ENCODE results near the gene DUSP22.
"Not testable (repeated sequence)": the region's sequence is repeated elsewhere in the genome, so short reads cannot be mapped to it uniquely, and the experiment has no call there.

The DUSP22 gene

DNA sequence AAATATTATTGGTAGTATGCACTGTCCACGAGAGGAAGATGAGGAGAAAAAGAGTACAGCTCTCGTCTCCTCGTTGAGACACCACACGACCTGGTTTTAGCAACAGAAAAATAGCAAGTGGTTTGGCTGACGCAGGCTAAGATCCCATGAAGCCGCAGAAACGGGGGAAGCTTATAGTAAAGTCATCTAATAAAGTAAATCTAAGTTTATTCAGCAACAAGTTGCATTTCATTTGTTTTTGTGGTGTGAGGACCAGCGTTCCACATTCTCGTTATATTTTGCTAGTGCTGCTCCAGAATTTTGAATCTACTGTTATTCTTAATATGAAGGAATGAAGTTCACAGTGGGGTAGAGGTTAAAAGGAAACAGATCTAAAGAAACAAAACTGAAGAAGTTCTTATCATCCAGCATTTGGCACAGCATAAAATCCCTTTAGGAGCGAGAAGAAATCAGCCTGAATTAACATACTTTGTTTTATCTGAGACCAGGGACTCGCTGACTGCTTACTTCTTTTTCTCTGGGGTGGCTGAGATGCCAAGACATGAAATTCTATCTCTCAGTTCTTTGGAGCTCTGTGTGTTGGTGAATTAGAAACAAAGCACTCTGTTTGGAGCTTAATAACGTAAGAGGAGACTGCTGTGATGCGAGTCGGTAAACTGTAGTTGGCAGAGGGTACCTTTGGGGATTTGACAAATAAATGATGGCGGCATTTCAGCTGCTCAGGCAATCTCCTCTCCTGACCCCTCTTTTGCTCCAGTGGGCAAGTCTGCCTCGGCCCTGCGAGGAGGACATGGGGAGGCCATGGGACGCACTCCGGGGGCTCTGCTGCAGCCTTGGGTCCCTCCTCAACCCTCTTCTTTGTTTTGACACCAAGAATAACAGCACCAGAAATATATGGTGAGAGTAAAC, 74.4 kb downstream of the DUSP22 start:
- no peak for DNase-seq

DNA sequence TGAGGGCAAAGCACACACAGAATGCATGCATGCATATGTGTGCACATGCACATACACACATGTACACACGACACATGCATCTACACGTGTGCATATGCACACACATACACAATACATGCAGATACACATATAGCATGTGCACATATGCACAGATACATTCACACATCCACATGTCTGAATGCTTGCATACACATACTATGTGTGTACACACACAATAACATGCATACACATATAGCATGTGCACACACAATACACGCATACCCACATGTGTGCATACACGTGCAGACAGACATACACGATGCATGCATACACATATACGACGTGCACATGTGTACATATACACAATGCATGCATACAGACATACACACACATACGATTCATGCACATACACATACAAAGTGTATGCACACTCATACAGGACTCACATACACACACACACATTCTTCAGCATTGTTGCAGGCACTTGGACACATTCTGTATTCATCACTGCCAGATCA, 75.1 kb downstream of the DUSP22 start:
- DNase-seq, result no peak

DNA sequence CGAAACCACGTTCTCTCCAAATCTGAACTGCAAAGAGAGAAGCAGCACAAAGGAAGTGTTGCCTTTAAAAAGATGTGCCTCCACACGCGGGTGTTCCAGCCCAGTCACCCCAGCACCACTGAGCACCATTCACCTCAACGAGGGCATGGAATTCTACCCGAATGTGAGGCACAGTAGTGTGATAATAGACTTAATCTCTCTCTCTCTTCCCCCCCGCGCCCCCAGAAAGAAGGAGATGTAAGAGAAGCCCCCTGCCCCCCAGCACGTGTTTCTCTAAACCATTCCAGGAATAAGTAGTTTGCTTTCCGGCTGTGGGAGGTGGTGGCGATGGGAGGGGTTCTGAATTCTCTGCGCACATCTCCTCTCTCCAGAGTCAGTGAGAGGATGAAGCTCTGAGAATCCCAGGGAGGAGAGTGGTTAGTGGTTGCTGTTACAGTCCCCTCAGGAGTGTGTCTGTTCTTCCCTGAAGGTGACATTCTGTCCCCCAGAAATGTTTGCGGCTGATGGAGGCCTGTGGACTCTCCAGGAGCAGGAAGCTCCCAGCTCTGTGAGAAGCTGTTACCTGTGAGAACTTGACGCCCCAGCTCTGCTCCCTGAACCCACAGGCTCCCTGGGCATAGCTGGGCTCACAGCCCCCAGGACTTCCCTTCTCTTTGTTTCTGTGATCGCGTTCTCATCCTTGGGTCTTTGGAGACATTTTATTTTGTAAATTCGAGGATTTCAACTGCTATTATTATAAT, 75.8 kb downstream of the DUSP22 start:
- DNase-seq, result no peak

- no peak for DNase-seq
Measured at GRCh38 chr6:369559-370431, 77.5 kb downstream of the DUSP22 start.

GRCh38 chr6:370555-370954, 78.3 kb downstream of the DUSP22 start:
- DNase-seq, result no peak

DNA sequence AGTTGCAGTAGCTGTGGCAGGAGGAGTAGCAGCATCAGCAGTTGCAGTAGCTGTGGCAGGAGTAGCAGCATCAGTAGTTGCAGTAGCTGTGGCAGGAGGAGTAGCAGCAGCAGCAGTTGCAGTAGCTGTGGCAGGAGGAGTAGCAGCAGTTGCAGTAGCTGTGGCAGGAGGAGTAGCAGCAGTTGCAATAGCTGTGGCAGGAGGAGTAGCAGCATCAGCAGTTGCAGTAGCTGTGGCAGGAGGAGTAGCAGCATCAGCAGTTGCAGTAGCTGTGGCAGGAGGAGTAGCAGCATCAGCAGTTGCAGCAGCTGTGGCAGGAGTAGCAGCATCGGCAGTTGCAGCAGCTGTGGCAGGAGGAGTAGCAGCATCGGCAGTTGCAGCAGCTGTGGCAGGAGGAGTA, 79.6 kb downstream of the DUSP22 start:
- not testable (repeated sequence) for DNase-seq

DNA sequence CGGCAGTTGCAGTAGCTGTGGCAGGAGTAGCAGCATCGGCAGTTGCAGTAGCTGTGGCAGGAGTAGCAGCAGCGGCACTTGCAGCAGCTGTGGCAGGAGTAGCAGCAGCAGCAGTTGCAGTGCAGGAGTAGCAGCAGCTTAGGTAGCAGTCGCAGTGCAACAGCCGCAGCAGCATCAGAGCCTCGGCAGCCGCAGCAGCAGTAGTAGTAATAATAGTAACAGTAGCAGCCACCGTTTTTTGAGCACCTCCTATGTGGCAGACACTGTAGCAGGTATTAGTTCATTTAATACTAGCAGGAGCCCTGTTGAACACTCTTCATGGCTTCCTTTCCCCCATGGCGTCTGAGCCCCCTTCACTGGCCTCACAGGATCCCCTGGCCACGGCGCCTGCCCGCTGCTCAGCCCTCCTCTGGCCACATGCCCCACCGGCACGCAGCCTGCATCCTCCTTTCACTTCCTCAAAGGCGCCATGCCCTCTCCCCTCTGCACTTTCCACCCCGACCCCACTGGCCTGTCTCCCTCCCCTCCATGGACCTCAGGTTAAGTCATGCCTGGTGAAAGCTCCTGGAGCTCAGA, 80.1 kb downstream of the DUSP22 start:
- no peak for DNase-seq

GRCh38 chr6:373031-373430, 80.7 kb downstream of the DUSP22 start:
- DNase-seq, result no peak

DNA sequence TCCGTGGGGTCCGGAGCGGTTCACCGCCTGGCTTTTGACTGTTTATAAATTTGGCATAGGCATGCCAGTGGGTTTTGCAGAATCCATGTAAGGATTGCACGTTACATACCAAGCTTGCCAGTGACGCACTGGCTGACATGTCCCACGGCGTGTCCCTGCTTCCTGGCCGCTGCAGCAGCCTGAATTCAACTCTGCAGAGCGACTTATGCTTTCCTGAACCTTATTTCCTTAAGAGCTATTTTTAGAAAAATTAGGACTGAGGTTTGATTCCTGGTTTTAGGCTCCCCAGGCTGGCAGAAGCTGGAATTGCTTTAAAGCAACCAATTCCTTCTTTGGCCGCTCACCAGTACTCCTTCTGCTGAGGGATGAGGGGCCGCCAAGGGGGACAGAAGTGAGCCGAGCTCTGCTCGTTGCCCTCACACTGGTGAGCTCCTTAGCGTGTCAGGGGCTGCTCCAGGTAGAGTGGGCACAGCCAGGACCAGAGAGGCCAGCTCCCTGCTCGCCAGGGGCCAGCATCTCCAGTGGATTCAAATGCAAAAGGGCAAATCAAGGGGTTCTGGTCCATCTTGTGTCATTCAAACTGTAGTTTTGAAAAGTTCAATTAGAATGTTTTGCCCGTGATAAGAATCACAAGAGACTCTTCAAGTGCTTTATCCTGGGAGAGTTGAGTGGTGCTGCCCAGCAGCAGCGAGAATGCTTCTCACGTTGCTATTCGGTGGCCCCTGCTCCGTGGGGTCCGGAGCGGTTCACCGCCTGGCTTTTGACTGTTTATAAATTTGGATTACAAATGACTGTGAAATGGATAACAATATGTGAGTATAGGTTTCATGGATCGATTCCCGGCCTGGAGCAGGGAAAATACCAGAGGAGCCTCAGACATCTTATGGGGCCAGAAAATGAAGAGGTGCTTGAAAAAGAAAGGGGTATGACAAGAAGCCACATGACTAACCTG, 81.8 kb downstream of the DUSP22 start:
- no peak for DNase-seq

GRCh38 chr6:374956-375355, 82.7 kb downstream of the DUSP22 start:
- no peak for DNase-seq

GRCh38 chr6:376827-377640, 84.7 kb downstream of the DUSP22 start:
- DNase-seq, result no peak

GRCh38 chr6:377641-378020, 85.3 kb downstream of the DUSP22 start:
- not testable (repeated sequence) for DNase-seq

- DNase-seq, result no peak
Measured at GRCh38 chr6:378090-378957, 86.0 kb downstream of the DUSP22 start.

DNA sequence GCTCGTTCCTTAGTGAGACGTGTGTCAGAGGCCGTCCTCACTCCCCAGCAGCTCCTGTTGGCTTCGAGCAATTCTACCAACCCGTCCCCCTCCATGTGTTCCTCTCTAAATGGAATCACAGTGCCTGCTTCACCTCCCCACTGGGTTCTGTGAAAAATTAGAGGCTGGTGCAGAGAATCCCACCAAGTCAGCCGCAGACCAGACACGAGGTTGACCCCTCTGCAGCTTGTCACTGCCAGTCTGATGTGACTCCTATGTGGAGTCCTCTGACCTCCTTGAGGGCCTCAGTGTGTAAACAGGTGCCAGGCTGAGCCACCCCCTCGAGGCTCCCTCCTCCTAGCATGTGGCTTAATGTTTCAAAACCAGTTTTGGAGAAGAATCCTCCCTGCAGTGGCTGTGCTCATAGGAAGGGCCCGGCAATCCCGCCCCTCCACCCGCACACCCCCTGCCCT, 86.7 kb downstream of the DUSP22 start:
- no peak for DNase-seq

DNA sequence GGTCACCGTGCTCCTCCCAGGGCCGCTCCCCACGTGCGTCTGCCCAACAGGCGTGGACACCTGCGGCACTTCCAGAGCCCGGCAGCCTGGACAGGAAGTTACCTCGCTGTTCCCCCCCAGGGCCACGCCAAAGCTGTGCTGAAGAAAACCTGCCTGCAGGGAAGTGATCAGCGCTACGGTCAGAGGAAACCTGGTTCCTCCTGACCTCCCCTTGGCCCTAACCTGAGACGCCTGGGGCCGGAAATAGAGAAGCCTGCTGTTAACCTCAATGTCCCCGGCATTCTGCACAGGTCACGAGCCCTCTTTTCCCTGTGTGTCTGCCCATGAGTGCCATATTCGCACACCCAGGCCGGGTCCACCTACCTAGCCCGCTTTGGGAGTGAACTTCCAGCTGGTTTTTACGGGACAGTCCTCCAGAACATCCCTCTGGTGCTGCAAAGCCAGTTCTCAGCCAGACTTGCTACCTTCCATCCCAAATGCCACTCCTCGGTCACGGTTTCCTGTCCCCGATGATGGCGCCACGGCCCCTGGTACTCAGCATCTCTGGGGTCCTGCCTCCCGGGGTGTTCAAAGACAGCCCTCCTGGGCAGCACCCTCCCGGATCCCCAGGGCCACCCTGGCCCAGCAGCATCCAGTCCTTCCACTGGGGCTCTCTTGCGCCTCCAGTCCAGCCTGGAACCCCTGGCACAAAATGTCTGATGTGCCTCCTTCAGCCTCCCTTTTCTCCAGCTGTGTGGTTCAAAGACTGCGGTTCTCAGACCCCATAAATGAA, 87.3 kb downstream of the DUSP22 start:
- DNase-seq, result no peak

GRCh38 chr6:380234-381218, 88.2 kb downstream of the DUSP22 start:
- no peak for DNase-seq

- no peak for DNase-seq
Measured at GRCh38 chr6:381742-382461, 89.6 kb downstream of the DUSP22 start.
